Left lung (tissue), 10 donors: Measurements from ENCODE around the gene KCNJ13. TPM values are rescaled to one million over a fixed set of nuclear protein-coding genes. Genes with fewer than 3 reads are reported as not detected.

Source experiments
- ATAC-seq: fragments of 200-7000 bp; cut with Tn5 transposase; one replicate; pipeline ENCODE4 v1.9.1; 2020; ENCODE audit warnings: moderate library complexity
- DNase-seq, 4 donors: peaks; one replicate each; pipeline ENCODE4 v3.0.0-alpha.2; 2013 to 2020
- H3K27ac ChIP-seq, 2 donors: fragments of 200-600 bp; sonication (generic) in 1 of 2; one replicate each; pipeline versions ENCODE4 v1.5.0 to v1.8.0; 2020 to 2021
- H3K27me3 ChIP-seq, 2 donors: fragments of 200-600 bp; sonication (generic) in 1 of 2; one replicate each; pipeline versions ENCODE4 v1.5.0 to v1.8.0; 2020 to 2021
- H3K36me3 ChIP-seq, 2 donors: fragments of 200-600 bp; sonication (generic) in 1 of 2; one replicate each; pipeline versions ENCODE4 v1.5.0 to v1.8.0; 2020 to 2021
- H3K4me1 ChIP-seq, 2 donors: fragments of 200-600 bp; one replicate each; pipeline ENCODE4 v1.8.0; 2021
- H3K4me3 ChIP-seq, 2 donors: fragments of 200-600 bp; sonication (generic) in 1 of 2; one replicate each; pipeline versions ENCODE4 v1.5.0 to v1.8.0; 2020 to 2021; ENCODE audit warnings: mild to moderate bottlenecking in 1 of 2
- H3K9me3 ChIP-seq, 2 donors: fragments of 200-600 bp; sonication (generic) in 1 of 2; one replicate each; pipeline versions ENCODE4 v1.5.0 to v1.8.0; 2020 to 2021
- intact Hi-C, 2 donors: fragments of 100-400 bp; cut with DNase I; formaldehyde crosslinking; loops; one replicate each; pipeline versions ENCODE4 v1.11.2 to v1.14.2; 2022
- polyA plus RNA-seq, 6 donors: library from polyadenylated mRNA; unstranded; fragments of 120-200 nt; gene quantifications; one replicate each; pipeline ENCODE4 v1.2.1, GENCODE V29; 2013; ENCODE audit not compliant: insufficient read length in 6 of 6
- total RNA-seq, 2 donors: library from RNA; stranded (reverse); fragmentation: NEBNext Ultra II Directional; extraction: Animal tissue kit (Norgen Biotek cat#: 25700); gene quantifications; one replicate each; pipeline ENCODE4 v1.2.1, GENCODE V29; 2021
- TF ChIP-seq, protein P1 (sequence below), 2 donors: fragments of 200-600 bp; sonication (generic) in 1 of 2; IDR thresholded peaks; one replicate each; pipeline versions ENCODE4 v1.5.0 to v1.8.0; 2021; ENCODE audit warnings: antibody characterized with exemption in 2 of 2
- donor health status: DM: no; HTN: yes; CAD: no.
- donor health status: DM: no; HTN: no; CAD: no.

Gene KCNJ13
- total and polyA plus RNA-seq, 8 donors: 5.3 to 12.0 (median 6.2) TPM; not detected in 2

DNA sequence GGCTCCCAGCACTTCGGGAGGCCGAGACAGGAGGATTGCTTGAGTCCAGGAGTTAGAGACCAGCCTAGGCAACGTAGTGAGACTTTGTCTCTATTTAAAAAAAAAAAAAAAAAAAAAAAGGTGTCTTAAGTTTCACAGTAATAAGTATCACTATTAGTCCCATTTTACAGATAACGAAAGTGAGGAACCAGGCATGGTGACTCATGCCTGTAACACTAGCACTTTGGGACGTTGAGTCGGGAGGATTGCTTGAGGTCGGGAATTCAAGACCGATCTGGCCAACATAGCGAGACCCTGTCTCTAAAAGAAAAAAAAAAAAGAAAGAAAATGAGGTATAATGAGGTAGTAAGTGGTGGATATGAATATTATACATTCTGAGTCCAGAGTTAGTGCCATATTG, 2.5 kb downstream of the KCNJ13 start:
- no peak overlapping the region for H3K4me3 ChIP-seq
- H3K9me3 ChIP-seq: no peaks in the 10 kb centered on the region
- DNase-seq (no peak), ATAC-seq (no peak)
- peaks cover 0 to 33% of the 10 kb centered on the region in 2 donors for H3K36me3 ChIP-seq
- H3K27me3 ChIP-seq: no peaks in the 10 kb centered on the region
- no peak overlapping the region for H3K27ac ChIP-seq
- intact Hi-C loops: no loop called here
- TF ChIP-seq, protein P1, sequence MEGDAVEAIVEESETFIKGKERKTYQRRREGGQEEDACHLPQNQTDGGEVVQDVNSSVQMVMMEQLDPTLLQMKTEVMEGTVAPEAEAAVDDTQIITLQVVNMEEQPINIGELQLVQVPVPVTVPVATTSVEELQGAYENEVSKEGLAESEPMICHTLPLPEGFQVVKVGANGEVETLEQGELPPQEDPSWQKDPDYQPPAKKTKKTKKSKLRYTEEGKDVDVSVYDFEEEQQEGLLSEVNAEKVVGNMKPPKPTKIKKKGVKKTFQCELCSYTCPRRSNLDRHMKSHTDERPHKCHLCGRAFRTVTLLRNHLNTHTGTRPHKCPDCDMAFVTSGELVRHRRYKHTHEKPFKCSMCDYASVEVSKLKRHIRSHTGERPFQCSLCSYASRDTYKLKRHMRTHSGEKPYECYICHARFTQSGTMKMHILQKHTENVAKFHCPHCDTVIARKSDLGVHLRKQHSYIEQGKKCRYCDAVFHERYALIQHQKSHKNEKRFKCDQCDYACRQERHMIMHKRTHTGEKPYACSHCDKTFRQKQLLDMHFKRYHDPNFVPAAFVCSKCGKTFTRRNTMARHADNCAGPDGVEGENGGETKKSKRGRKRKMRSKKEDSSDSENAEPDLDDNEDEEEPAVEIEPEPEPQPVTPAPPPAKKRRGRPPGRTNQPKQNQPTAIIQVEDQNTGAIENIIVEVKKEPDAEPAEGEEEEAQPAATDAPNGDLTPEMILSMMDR (IDR thresholded peaks at IDR 0.05): no peak
- H3K4me1 ChIP-seq: no peaks in the 10 kb centered on the region

DNA sequence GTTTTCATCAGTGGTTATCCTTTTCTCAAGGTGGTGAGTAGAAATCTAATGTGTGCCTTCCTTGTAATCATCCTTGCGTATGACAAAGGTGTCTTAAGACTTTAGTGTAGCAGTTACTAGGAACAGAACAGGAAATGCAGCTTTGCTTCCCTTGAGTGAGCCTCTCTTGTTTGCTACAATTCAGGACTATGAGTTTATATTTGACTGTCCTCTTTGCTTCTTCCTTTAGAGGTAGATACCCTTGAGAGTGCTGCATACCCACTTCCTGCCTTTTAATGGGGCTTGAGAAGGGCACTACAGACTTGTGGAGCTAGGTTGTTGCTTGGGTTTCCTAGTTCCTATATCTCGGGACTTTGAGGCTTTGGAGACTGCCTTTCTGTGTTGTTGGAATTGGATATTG, 3.8 kb downstream of the KCNJ13 start:
- no peak overlapping the region for H3K27ac ChIP-seq
- H3K27me3 ChIP-seq: no peaks in the 10 kb centered on the region
- H3K4me3 ChIP-seq: no peak overlapping the region
- intact Hi-C loops: no loop called here
- no peaks in the 10 kb centered on the region for H3K9me3 ChIP-seq
- peak in 1 of 4 donors; percentile 15 for DNase-seq
- TF ChIP-seq, protein P1 (IDR thresholded peaks at IDR 0.05): no peak
- peaks cover 0 to 38% of the 10 kb centered on the region in 2 donors for H3K36me3 ChIP-seq
- ATAC-seq: peak; percentile 79
- H3K4me1 ChIP-seq: no peaks in the 10 kb centered on the region

- no peaks in the 10 kb centered on the region for H3K4me1 ChIP-seq
- ATAC-seq: no peak
- DNase-seq: no peak
- H3K9me3 ChIP-seq: no peaks in the 10 kb centered on the region
- TF ChIP-seq, protein P1 (IDR thresholded peaks at IDR 0.05): no peak
- H3K4me3 ChIP-seq: no peak overlapping the region
- no peaks in the 10 kb centered on the region for H3K27me3 ChIP-seq
- intact Hi-C loops: no loop called here
- peaks cover 0 to 42% of the 10 kb centered on the region in 2 donors for H3K36me3 ChIP-seq
- no peak overlapping the region for H3K27ac ChIP-seq
Measured at GRCh38 chr2:232771870-232772269, 4.5 kb downstream of the KCNJ13 start.

DNA sequence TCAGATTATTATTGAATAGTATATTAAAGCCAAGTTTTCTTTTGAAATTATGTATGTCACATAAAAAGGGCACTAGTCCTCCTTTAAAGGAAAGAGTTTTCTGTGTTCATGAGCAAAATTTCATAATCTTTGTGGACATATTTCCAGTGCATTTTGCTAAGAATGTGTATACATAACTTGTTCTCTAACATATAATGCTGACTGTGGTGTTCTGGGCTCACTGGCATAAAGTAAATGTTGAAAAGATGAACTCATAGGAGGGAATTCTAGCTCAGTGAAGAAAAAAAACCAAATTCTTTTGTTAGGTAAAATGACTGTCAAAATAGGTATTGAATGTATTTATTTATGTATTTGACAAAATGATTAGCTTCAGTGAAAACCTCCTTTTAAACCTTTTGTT, 6.2 kb downstream of the KCNJ13 start:
- no peaks in the 10 kb centered on the region for H3K27me3 ChIP-seq
- no peaks in the 10 kb centered on the region for H3K9me3 ChIP-seq
- H3K36me3 ChIP-seq: peaks cover 0 to 59% of the 10 kb centered on the region in 2 donors
- H3K27ac ChIP-seq: no peak overlapping the region
- no peak for ATAC-seq
- no peak overlapping the region for H3K4me3 ChIP-seq
- H3K4me1 ChIP-seq: no peaks in the 10 kb centered on the region
- no peak for DNase-seq
- TF ChIP-seq, protein P1 (IDR thresholded peaks at IDR 0.05): no peak
- intact Hi-C loops: no loop called here

DNA sequence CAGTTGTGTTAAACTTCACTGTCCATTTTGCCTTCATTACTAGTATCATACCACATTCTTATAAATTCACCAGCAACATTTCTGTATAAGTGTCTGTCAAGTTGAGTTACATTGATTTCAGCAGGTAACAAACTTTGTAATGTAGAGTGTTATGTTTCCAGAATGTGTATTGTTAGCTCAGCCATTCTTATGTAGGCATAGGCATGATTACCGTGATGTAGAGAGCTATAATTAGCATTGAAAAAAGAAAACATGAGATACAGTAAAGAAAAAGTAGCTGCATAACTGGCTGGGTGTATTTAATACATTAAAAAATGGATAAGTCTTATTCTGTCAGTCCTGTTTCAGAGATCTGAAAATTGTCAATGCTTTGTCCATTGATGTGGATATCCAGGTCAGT, 8.5 kb downstream of the KCNJ13 start:
- Histone ChIP-seq H3K36me3 (peaks cover 0 to 72% of the 10 kb centered on the region in 2 donors), H3K27ac (no peak overlapping the region), H3K27me3 (no peaks in the 10 kb centered on the region), H3K9me3 (no peaks in the 10 kb centered on the region), H3K4me1 (no peaks in the 10 kb centered on the region), H3K4me3 (no peak overlapping the region)
- DNase-seq (no peak), ATAC-seq (no peak)
- intact Hi-C loops: no loop called here
- TF ChIP-seq, protein P1 (IDR thresholded peaks at IDR 0.05): no peak
